Measurements from ENCODE around the gene GPR84.

GPR84 gene

DNA sequence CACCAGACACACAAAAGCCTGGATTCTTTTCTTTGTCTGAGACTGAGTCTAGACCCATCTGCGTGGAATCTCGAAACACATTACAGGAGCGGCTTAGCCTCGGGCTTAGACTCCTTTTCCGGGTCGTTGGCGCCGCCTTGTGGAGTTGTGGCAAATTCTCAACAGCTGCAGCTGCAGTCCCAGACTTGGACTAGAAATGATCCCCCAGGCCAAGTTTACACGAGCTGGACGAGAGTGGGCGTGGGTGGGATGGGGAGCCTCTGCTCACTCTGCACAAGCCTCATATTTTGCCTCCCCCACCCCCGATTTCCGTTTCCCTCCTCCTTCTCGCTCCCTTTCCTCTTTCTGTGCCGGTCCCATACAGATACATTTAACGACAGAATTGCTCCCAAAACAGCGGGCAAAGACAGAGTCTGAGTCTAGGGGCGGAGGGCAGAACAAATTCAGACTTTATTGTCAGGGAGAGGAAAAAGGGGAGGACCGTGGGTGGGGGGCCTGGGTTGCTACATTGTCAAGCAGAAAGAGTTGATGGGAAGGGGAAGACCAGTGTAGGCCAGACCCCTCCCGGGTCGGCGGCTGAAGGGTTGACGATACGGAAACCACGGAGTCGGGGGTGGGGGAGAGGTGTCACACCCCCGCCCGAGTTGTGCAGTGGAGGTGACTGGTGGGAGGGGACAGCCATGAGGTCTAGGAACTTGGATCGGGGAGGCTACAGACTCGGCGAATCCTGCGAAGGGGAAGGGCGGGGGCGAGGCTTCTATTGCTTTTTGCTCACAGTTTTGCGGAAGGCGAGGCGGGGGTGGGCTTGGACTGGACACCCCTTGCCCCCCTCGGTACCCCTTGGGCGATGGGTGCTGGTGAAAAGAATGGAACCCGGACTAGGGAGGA lies 4.7 kb upstream of the GPR84 start:
- TF ChIP-seq ZFX (IDR thresholded peaks at IDR 0.05), result no peak
- TF ChIP-seq CTCF (conservative IDR thresholded peaks at IDR 0.05), result peak; percentile 94
- no peak overlapping the region for H3K27ac ChIP-seq

DNA sequence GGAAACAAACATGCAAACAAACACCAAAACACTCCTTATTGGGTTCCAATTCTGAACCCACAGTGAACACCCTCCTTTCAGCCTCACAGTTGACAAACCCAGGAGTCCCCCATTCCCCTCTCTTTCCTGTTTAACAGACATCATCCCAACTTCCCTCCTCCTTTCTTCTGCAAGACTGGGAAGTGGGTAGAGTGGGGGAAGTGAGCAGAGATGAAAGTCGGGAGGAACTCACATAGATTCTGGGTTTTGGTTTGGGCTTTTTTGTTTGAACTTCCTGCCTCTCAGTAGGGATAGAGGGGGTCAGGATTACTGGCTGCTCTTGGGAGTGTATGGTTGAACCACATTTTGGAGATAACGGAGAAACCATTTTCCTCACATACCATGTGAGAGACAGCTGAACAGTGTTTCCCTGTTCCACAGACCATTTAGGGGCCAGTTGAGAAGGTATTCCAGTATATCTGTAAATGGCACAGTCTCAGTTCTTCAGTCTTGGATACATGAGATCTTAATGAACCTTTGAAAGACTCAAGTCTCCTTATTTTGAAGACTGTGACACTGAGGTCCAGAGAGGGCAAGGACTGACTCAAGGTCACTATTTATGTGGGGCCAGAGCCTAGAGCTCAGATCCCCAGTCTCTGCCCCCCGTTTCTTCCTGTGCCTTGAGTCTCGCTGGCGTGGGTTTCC lies 3.9 kb upstream of the GPR84 start:
- H3K27ac ChIP-seq, result no peak overlapping the region
- TF ChIP-seq CTCF (conservative IDR thresholded peaks at IDR 0.05) (no peak), ZFX (IDR thresholded peaks at IDR 0.05) (no peak)

DNA sequence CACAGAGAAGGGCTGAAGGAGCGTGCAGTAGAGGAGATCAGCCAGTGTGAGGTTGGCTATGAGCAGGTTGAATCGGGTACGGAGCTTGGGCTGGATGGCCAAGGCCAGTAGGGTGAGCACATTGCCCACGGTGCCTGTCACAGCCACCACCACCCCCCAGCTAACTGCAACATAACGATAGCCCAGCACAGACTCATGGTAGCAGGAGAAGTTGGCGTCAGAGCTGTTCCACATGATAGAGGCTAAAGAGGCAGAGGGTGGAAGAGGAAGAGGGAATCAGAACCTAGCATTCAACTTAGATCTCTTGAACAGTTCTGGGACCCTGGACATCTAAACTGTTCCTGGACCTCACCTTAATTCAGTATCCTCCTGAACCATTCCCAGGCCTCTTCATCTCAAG lies 668 bp downstream of the GPR84 start:
- TF ChIP-seq ZFX (IDR thresholded peaks at IDR 0.05), result no peak
- TF ChIP-seq CTCF (conservative IDR thresholded peaks at IDR 0.05), result no peak
- H3K27ac ChIP-seq, result no peak overlapping the region

DNA sequence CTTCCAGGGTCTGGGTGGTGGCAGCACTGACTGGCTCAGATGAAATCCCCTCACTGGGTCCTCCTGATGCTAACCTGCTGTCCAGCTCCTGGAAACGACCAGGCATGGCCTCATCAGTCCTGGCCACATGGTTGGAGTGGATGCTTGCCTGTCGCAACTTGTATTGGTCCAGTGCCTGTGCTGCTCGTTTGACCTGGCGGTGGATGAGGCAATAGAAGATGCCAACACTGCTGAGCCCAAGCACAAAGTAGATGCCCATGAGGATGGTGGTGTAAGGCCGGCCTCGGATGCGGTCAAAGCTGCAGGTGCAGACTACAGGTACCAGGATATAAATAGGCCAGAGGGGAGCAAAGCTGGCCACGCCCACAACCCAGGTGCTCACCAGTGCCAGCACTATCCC lies 1.2 kb downstream of the GPR84 start:
- TF ChIP-seq ZFX (IDR thresholded peaks at IDR 0.05) (no peak), CTCF (conservative IDR thresholded peaks at IDR 0.05) (no peak)

GRCh38 chr12:54360717-54361456 lies 3.4 kb downstream of the GPR84 start:
- TF ChIP-seq ZFX (IDR thresholded peaks at IDR 0.05), result no peak
- peak; percentile 84 for TF ChIP-seq CTCF (conservative IDR thresholded peaks at IDR 0.05)
- no peak overlapping the region for H3K27ac ChIP-seq

More for the DNA sequence above, 1.2 kb downstream of the GPR84 start:
- H3K27ac ChIP-seq, result no peak overlapping the region

DNA sequence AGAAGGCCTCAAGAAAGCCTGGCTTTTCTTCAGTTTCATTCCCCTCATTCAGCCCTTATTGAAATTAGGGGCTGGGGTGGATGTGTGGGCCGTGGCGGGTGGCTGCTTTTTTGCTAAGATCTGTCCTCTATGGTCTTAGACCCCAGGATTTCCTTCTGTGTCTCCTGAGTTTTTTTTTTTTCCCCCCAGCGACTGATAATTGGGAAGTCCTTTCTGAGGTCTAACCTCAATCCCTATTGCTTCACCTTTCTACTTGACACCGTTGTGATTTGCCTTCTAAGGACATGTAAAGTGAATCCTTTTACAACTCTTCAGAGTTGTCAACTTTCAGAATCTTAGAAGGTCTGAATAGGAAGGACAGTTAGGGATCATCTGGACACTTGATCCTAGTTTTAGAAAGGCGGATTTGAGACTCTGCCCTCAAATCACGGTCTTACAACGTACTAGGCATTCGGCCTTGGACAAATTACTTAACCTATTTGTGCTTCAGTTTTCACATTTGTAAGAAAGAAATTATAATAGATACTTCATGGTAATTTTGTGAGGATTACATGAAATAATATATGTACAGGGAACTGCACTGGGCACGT lies 4.4 kb downstream of the GPR84 start:
- peak overlapping the region; percentile 86 for H3K27ac ChIP-seq
- TF ChIP-seq ZFX (IDR thresholded peaks at IDR 0.05), result no peak
- no peak for TF ChIP-seq CTCF (conservative IDR thresholded peaks at IDR 0.05)
